Measurements from ENCODE around the gene RNF41. TPM values are rescaled to one million over a fixed set of nuclear protein-coding genes. Genes with fewer than 3 reads are reported as not detected.

RNF41 gene
- total and polyA plus RNA-seq, 5 experiments from 2014 or later, result 34.2 to 45.1 (median 35.7) TPM

- H3K27me3 Mint-ChIP-seq, result no peaks in the 10 kb centered on the region
- DNase-seq (peak; percentile 77 to 94 (median 86)), ATAC-seq (peak; percentile 75 to 79)
- H3K27ac Mint-ChIP-seq, result peak within 1 kb of the TSS; percentile 71 to 100 (median 98)
- POLR2A ChIA-PET, result interaction anchor here (3.0 to 4.2 kb wide), 3 partner anchors 33 to 106 kb away, joined by 12 to 88 read pairs (median 62); partner anchors contain the start of genes ANKRD52, RPL41, SMARCC2 and ZC3H10
- no peaks in the 10 kb centered on the region for H3K9me3 Mint-ChIP-seq
- peak within 1 kb of the TSS; percentile 83 to 100 (median 97) for H3K4me3 Mint-ChIP-seq
- H3K4me1 Mint-ChIP-seq, result peaks cover 27 to 53% (median 47%) of the 10 kb centered on the region in 4 donors
- H3K36me3 Mint-ChIP-seq, result peaks cover 0 to 7% (median 0%) of the 10 kb centered on the region in 3 donors
Measured at GRCh38 chr12:56224102-56224701, 2.5 kb upstream of the RNF41 start, which contains the start of gene NABP2. Gene NABP2 (plus strand): TSS chr12:56224342. CDS start chr12:56224857, 515 bp downstream.

- peak overlapping the region; percentile 71 to 100 (median 94) for H3K27ac Mint-ChIP-seq
- ATAC-seq (no peak), DNase-seq (no peak)
- POLR2A ChIA-PET, result interaction anchor here (0.7 to 4.2 kb wide), 10 partner anchors 16 to 1234 kb away, joined by 3 to 88 read pairs (median 10); partner anchors contain the start of genes ANKRD52, ESYT1, PA2G4 and RPL41
- peak overlapping the region; percentile 83 to 100 (median 97) for H3K4me3 Mint-ChIP-seq
- no peaks in the 10 kb centered on the region for H3K27me3 Mint-ChIP-seq
- H3K4me1 Mint-ChIP-seq, result peaks cover 27 to 54% (median 47%) of the 10 kb centered on the region in 4 donors
- H3K36me3 Mint-ChIP-seq, result peaks cover 0 to 7% (median 0%) of the 10 kb centered on the region in 3 donors
- H3K9me3 Mint-ChIP-seq, result no peaks in the 10 kb centered on the region
Measured at GRCh38 chr12:56223571-56224101, 1.9 kb upstream of the RNF41 start.

- ATAC-seq (no peak), DNase-seq (no peak)
- Mint-ChIP-seq H3K4me1 (peaks cover 27 to 56% (median 47%) of the 10 kb centered on the region in 4 donors), H3K9me3 (no peaks in the 10 kb centered on the region), H3K27me3 (no peaks in the 10 kb centered on the region), H3K36me3 (peaks cover 0 to 7% (median 0%) of the 10 kb centered on the region in 3 donors), H3K4me3 (peak overlapping the region; percentile 97 to 100 (median 98)), H3K27ac (peak overlapping the region; percentile 97 to 100 (median 99))
- POLR2A ChIA-PET, result interaction anchor here (0.7 to 4.2 kb wide), 34 partner anchors 8 to 1008 kb away, joined by 3 to 88 read pairs (median 7); partner anchors contain the start of genes ANKRD52, BAZ2A, CNPY2 and COQ10A
Measured at GRCh38 chr12:56222531-56222895, 791 bp upstream of the RNF41 start.

GRCh38 chr12:56221232-56221756, 428 bp downstream of the RNF41 start:
- no peaks in the 10 kb centered on the region for H3K27me3 Mint-ChIP-seq
- POLR2A ChIA-PET, result interaction anchor here (0.6 to 4.2 kb wide), 40 partner anchors 8 to 504 kb away, joined by 3 to 88 read pairs (median 7); partner anchors contain the start of genes ANKRD52, BAZ2A, CNPY2 and COQ10A
- ATAC-seq (peak; percentile 22 to 35), DNase-seq (no peak)
- H3K27ac Mint-ChIP-seq, result peak overlapping the region; percentile 97 to 100 (median 99)
- no peaks in the 10 kb centered on the region for H3K9me3 Mint-ChIP-seq
- peaks cover 27 to 62% (median 51%) of the 10 kb centered on the region in 4 donors for H3K4me1 Mint-ChIP-seq
- H3K36me3 Mint-ChIP-seq, result peaks cover 0 to 7% (median 0%) of the 10 kb centered on the region in 3 donors
- peak overlapping the region; percentile 97 to 100 (median 98) for H3K4me3 Mint-ChIP-seq

GRCh38 chr12:56220611-56221231, 1.0 kb downstream of the RNF41 start:
- POLR2A ChIA-PET, result interaction anchor here (0.6 to 4.2 kb wide), 22 partner anchors 9 to 434 kb away, joined by 3 to 88 read pairs (median 6); partner anchors contain the start of genes ANKRD52, CNPY2, IL23A and PA2G4
- ATAC-seq, result no peak
- Mint-ChIP-seq H3K4me3 (peak overlapping the region; percentile 97 to 100 (median 98)), H3K27ac (peak overlapping the region; percentile 97 to 100 (median 99)), H3K27me3 (no peaks in the 10 kb centered on the region), H3K9me3 (no peaks in the 10 kb centered on the region), H3K4me1 (peaks cover 27 to 60% (median 51%) of the 10 kb centered on the region in 4 donors), H3K36me3 (peaks cover 0 to 9% (median 0%) of the 10 kb centered on the region in 3 donors)
- DNase-seq, result peak in 2 of 10 donors; percentile 12 to 19

GRCh38 chr12:56219840-56220239, 1.9 kb downstream of the RNF41 start:
- peak overlapping the region in 8 of 10 donors; percentile 22 to 69 (median 52) for H3K4me3 Mint-ChIP-seq
- H3K9me3 Mint-ChIP-seq, result no peaks in the 10 kb centered on the region
- peaks cover 0 to 15% (median 0%) of the 10 kb centered on the region in 3 donors for H3K36me3 Mint-ChIP-seq
- ATAC-seq (no peak), DNase-seq (no peak)
- H3K4me1 Mint-ChIP-seq, result peaks cover 21 to 56% (median 48%) of the 10 kb centered on the region in 4 donors
- H3K27me3 Mint-ChIP-seq, result no peaks in the 10 kb centered on the region
- POLR2A ChIA-PET, result interaction anchor here (0.7 to 4.2 kb wide), 7 partner anchors 8 to 244 kb away, joined by 3 to 88 read pairs (median 7); partner anchors contain the start of genes ANKRD52, CNPY2, RPL41 and SMARCC2
- H3K27ac Mint-ChIP-seq, result peak overlapping the region in 4 of 10 donors; percentile 18 to 80 (median 46)

GRCh38 chr12:56216461-56216860, 5.3 kb downstream of the RNF41 start:
- no peaks in the 10 kb centered on the region for H3K27me3 Mint-ChIP-seq
- peak overlapping the region in 5 of 10 donors; percentile 28 to 62 (median 48) for H3K27ac Mint-ChIP-seq
- POLR2A ChIA-PET, result interaction anchor here (0.7 to 0.8 kb wide), 2 partner anchors 9 to 106 kb away, joined by 3 read pairs; no protein-coding TSS in a partner anchor
- no peak for DNase-seq
- no peak for ATAC-seq
- H3K36me3 Mint-ChIP-seq, result peaks cover 4 to 46% (median 5%) of the 10 kb centered on the region in 3 donors
- no peaks in the 10 kb centered on the region for H3K9me3 Mint-ChIP-seq
- H3K4me3 Mint-ChIP-seq, result no peak overlapping the region
- peaks cover 10 to 34% (median 21%) of the 10 kb centered on the region in 4 donors for H3K4me1 Mint-ChIP-seq

GRCh38 chr12:56213878-56214277, 7.8 kb downstream of the RNF41 start:
- H3K4me1 Mint-ChIP-seq, result peaks cover 2 to 19% (median 11%) of the 10 kb centered on the region in 4 donors
- peak overlapping the region in 3 of 10 donors; percentile 30 to 72 (median 43) for H3K27ac Mint-ChIP-seq
- H3K36me3 Mint-ChIP-seq, result peaks cover 4 to 70% (median 5%) of the 10 kb centered on the region in 3 donors
- ATAC-seq (no peak), DNase-seq (no peak)
- no peak overlapping the region for H3K4me3 Mint-ChIP-seq
- H3K27me3 Mint-ChIP-seq, result no peaks in the 10 kb centered on the region
- POLR2A ChIA-PET, result interaction anchor here (0.6 to 1.2 kb wide), 2 partner anchors 67 to 274 kb away, joined by 4 to 7 read pairs; no protein-coding TSS in a partner anchor
- no peaks in the 10 kb centered on the region for H3K9me3 Mint-ChIP-seq

- Mint-ChIP-seq H3K4me3 (no peak overlapping the region), H3K27me3 (no peaks in the 10 kb centered on the region), H3K9me3 (no peaks in the 10 kb centered on the region), H3K27ac (no peak overlapping the region), H3K36me3 (peaks cover 4 to 83% (median 8%) of the 10 kb centered on the region in 3 donors), H3K4me1 (peaks cover 2 to 15% (median 11%) of the 10 kb centered on the region in 4 donors)
- POLR2A ChIA-PET, result interaction anchor here (0.5 to 1.4 kb wide), 2 partner anchors 8 to 56 kb away, joined by 3 to 5 read pairs; no protein-coding TSS in a partner anchor
- DNase-seq (no peak), ATAC-seq (no peak)
Measured at GRCh38 chr12:56212361-56212760, 9.4 kb downstream of the RNF41 start.

- H3K4me1 Mint-ChIP-seq, result peaks cover 0 to 3% (median under 1%) of the 10 kb centered on the region in 4 donors
- H3K9me3 Mint-ChIP-seq, result no peaks in the 10 kb centered on the region
- no peak overlapping the region for H3K4me3 Mint-ChIP-seq
- H3K27ac Mint-ChIP-seq, result peak overlapping the region in 4 of 10 donors; percentile 37 to 60 (median 49)
- H3K36me3 Mint-ChIP-seq, result peaks cover 0 to 82% (median 6%) of the 10 kb centered on the region in 3 donors
- no peaks in the 10 kb centered on the region for H3K27me3 Mint-ChIP-seq
- peak in 1 of 2 donors; percentile 39 for ATAC-seq
- POLR2A ChIA-PET, result interaction anchor here (0.8 to 4.1 kb wide), 5 partner anchors 8 to 260 kb away, joined by 3 to 18 read pairs (median 3); partner anchors contain the start of genes RNF41, SMARCC2 and SPRYD4
- DNase-seq, result no peak
Measured at GRCh38 chr12:56208006-56208405, 13.7 kb downstream of the RNF41 start.

- POLR2A ChIA-PET, result interaction anchor here (0.5 to 4.1 kb wide), 6 partner anchors 15 to 262 kb away, joined by 3 to 18 read pairs (median 5); partner anchors contain the start of genes RNF41, SMARCC2 and SPRYD4
- Mint-ChIP-seq H3K9me3 (no peaks in the 10 kb centered on the region), H3K27me3 (no peaks in the 10 kb centered on the region), H3K36me3 (peaks cover 0 to 69% (median 4%) of the 10 kb centered on the region in 3 donors), H3K4me3 (no peak overlapping the region), H3K27ac (peak overlapping the region in 6 of 10 donors; percentile 8 to 73 (median 52)), H3K4me1 (peaks cover 1 to 4% (median 3%) of the 10 kb centered on the region in 4 donors)
- ATAC-seq (peak; percentile 54 to 65), DNase-seq (peak in 6 of 10 donors; percentile 8 to 30 (median 26))
Measured at GRCh38 chr12:56206452-56207166, 15.1 kb downstream of the RNF41 start.

All from naive thymus-derived CD8-positive, alpha-beta T cell (primary cell).